GM19467 (cell line): Measurements from ENCODE around the gene GFM1.

Experiments
- ATAC-seq: cut with Tn5 transposase; IDR thresholded peaks from one replicate; pipeline ENCODE4 v1.9.1; 2021; ENCODE audit warnings: mild to moderate bottlenecking, moderate library complexity; ENCODE audit not compliant: unreplicated experiment

Gene GFM1

GRCh38 chr3:158723991-158724390, 79.7 kb downstream of the GFM1 start:
- no peak for ATAC-seq

- no peak for ATAC-seq
These were observed 81.2 kb downstream of the GFM1 start for GRCh38 chr3:158725348-158726011.

GRCh38 chr3:158727206-158728060, 83.1 kb downstream of the GFM1 start:
- ATAC-seq = peak; percentile 56

- ATAC-seq = no peak
These were observed 83.7 kb downstream of the GFM1 start for GRCh38 chr3:158728061-158728377.

GRCh38 chr3:158728851-158729250, 84.5 kb downstream of the GFM1 start:
- no peak for ATAC-seq

- ATAC-seq = no peak
These were observed 87.2 kb downstream of the GFM1 start for GRCh38 chr3:158731486-158731885.

GRCh38 chr3:158731938-158732855, 87.9 kb downstream of the GFM1 start, which contains the start of gene RARRES1:
RARRES1 (minus strand) TSS chr3:158732457; CDS start chr3:158732415, 42 bp downstream.
- ATAC-seq = peak; percentile 86

GRCh38 chr3:158732856-158733200, 88.5 kb downstream of the GFM1 start:
- ATAC-seq = no peak

GRCh38 chr3:158733656-158734055, 89.3 kb downstream of the GFM1 start:
- no peak for ATAC-seq

- no peak for ATAC-seq
These were observed 91.1 kb downstream of the GFM1 start for GRCh38 chr3:158735296-158736033.

GRCh38 chr3:158737410-158737809, 93.1 kb downstream of the GFM1 start:
- ATAC-seq = no peak

GRCh38 chr3:158737976-158738615, 93.8 kb downstream of the GFM1 start:
- ATAC-seq = no peak

- no peak for ATAC-seq
These were observed 94.3 kb downstream of the GFM1 start for GRCh38 chr3:158738653-158739052.

GRCh38 chr3:158739078-158739477, 94.8 kb downstream of the GFM1 start:
- ATAC-seq = no peak

GRCh38 chr3:158739661-158740060, 95.3 kb downstream of the GFM1 start:
- ATAC-seq = no peak
